Gastrocnemius medialis (tissue), 4 donors: ENCODE measurements around the gene NAPSA. TPM values are rescaled to one million over a fixed set of nuclear protein-coding genes. Genes with fewer than 3 reads are reported as not detected.
A peak's percentile ranks its signal among the peaks of the same experiment; 100 is the strongest.
"Not testable (repeated sequence)": the region's sequence is repeated elsewhere in the genome, so short reads cannot be mapped to it uniquely, and the experiment has no call there.

ENCODE experiments used
- ATAC-seq, 2 donors: fragments of 150-250 bp; one replicate each; pipeline ENCODE4 v1.9.1; 2016
- DNase-seq, 2 donors: peaks; one replicate each; pipeline ENCODE4 v3.0.0-alpha.2; 2019
- H3K27ac ChIP-seq, 4 donors: fragments of 200-600 bp; sonication (generic); 1 replicate in 1 of 4; 2 replicates in 3 of 4; pipeline ENCODE4 v1.5.1; 2016 to 2018; ENCODE audit warnings: mild to moderate bottlenecking in 2 of 4, moderate library complexity in 1 of 4
- H3K27me3 ChIP-seq, 3 donors: fragments of 200-600 bp; sonication (generic) in 2 of 3; 1 replicate in 1 of 3; 2 replicates in 2 of 3; pipeline versions ENCODE4 v1.5.1 to v1.6.0; 2016 to 2019; ENCODE audit warnings: mild to moderate bottlenecking in 1 of 3, moderate library complexity in 1 of 3
- H3K36me3 ChIP-seq, 2 donors: fragments of 200-600 bp; sonication (generic) in 1 of 2; one replicate each; pipeline ENCODE4 v1.5.1; 2017 to 2018
- H3K4me1 ChIP-seq, 2 donors: fragments of 200-600 bp; sonication (generic) in 1 of 2; one replicate each; pipeline ENCODE4 v1.5.1; 2016 to 2017; ENCODE audit warnings: mild to moderate bottlenecking in 2 of 2
- H3K4me3 ChIP-seq, 4 donors: fragments of 200-600 bp; sonication (generic) in 3 of 4; 1 replicate in 1 of 4; 2 replicates in 3 of 4; pipeline ENCODE4 v1.5.1; 2016 to 2019; ENCODE audit warnings: mild to moderate bottlenecking in 2 of 4
- H3K9me3 ChIP-seq, 3 donors: fragments of 200-600 bp; sonication (generic) in 2 of 3; 1 replicate in 1 of 3; 2 replicates in 2 of 3; pipeline ENCODE4 v1.5.1; 2016 to 2019
- CTCF ChIP-seq, 5 experiments: fragments of 450-650 bp in 3 of 5; fragments of 200-600 bp in 2 of 5; sonication (generic) in 2 of 5; IDR thresholded peaks in 4 of 5; conservative IDR thresholded peaks in 1 of 5; 1 replicate in 4 of 5; 2 replicates in 1 of 5; pipeline ENCODE4 v1.5.1; 2016 to 2019; ENCODE audit warnings: antibody characterized with exemption in 5 of 5, mild to moderate bottlenecking in 3 of 5, moderate library complexity in 3 of 5
- POLR2A ChIP-seq, 2 donors: fragments of 450-650 bp; IDR thresholded peaks; one replicate each; pipeline ENCODE4 v1.6.1; 2017; ENCODE audit warnings: antibody characterized with exemption in 2 of 2, mild to moderate bottlenecking in 2 of 2, moderate library complexity in 2 of 2
- in situ Hi-C, 4 donors: fragments of 200-750 bp; cut with MboI; loops; one replicate each; pipeline versions ENCODE4 v1.15.0 to v1.8.0; 2017; ENCODE audit warnings: low sequenced_read_pairs in 4 of 4
- intact Hi-C: fragments of 100-400 bp; cut with DNase I; formaldehyde crosslinking; loops from one replicate; pipeline ENCODE4 v1.15.1; 2023; ENCODE audit warnings: low total_unique reads
- total RNA-seq, 4 donors: library from RNA; depleted of rRNA; stranded (reverse); fragments of >200 nt; gene quantifications; one replicate each; pipeline versions ENCODE4 v1.1.0 to v1.2.3, GENCODE V29; 2016

The NAPSA gene
- total RNA-seq, 4 donors from 2014 or later = 0.09 TPM; not detected in 3

GRCh38 chr19:50330365-50331078 lies 34.9 kb downstream of the NAPSA start:
- H3K27me3 ChIP-seq = peaks cover 18 to 29% (median 23%) of the 10 kb centered on the region in 3 donors
- in situ Hi-C loops = no loop called here
- H3K4me3 ChIP-seq = peak overlapping the region; percentile 50 to 61 (median 54)
- H3K4me1 ChIP-seq = peaks cover 38 to 45% of the 10 kb centered on the region in 2 donors
- intact Hi-C loops = loop anchor here (5.0 kb wide), 1 partner anchor 52 kb away; the partner anchor contains the start of gene POLD1
- ATAC-seq = peak; percentile 16 to 24
- H3K9me3 ChIP-seq = no peaks in the 10 kb centered on the region
- H3K27ac ChIP-seq = peak overlapping the region; percentile 79 to 94 (median 90)
- peak; percentile 67 to 78 for DNase-seq
- TF ChIP-seq CTCF (IDR thresholded peaks at IDR 0.05 in 4 of 5, conservative IDR thresholded peaks at IDR 0.05 in 1 of 5) (no peak), POLR2A (IDR thresholded peaks at IDR 0.05) (no peak)
- no peaks in the 10 kb centered on the region for H3K36me3 ChIP-seq

- ATAC-seq, H3K9me3 ChIP-seq, DNase-seq, in situ Hi-C loops, H3K36me3 ChIP-seq: not testable (repeated sequence)
- intact Hi-C loops = loop anchor here (1.0 to 5.0 kb wide), 2 partner anchors 52 to 305 kb away; partner anchors contain the start of genes POLD1 and VRK3
- Histone ChIP-seq H3K27me3 (peaks cover 18 to 29% (median 23%) of the 10 kb centered on the region in 3 donors), H3K4me3 (peak overlapping the region; percentile 50 to 61 (median 54)), H3K4me1 (peaks cover 38 to 45% of the 10 kb centered on the region in 2 donors), H3K27ac (peak overlapping the region; percentile 79 to 94 (median 90))
Observed at GRCh38 chr19:50329926-50330294, 35.5 kb downstream of the NAPSA start.

GRCh38 chr19:50329146-50329925 lies 36.1 kb downstream of the NAPSA start, which contains the start of gene KCNC3:
KCNC3 (minus strand) TSS chr19:50329377; CDS start chr19:50329082, 295 bp downstream.
- Histone ChIP-seq H3K4me3 (peak within 1 kb of the TSS; percentile 52 to 61 (median 55)), H3K27me3 (peaks cover 18 to 29% (median 23%) of the 10 kb centered on the region in 3 donors), H3K9me3 (no peaks in the 10 kb centered on the region), H3K4me1 (peaks cover 38 to 45% of the 10 kb centered on the region in 2 donors), H3K36me3 (no peaks in the 10 kb centered on the region), H3K27ac (peak within 1 kb of the TSS; percentile 79 to 94 (median 90))
- TF ChIP-seq POLR2A (IDR thresholded peaks at IDR 0.05) = peak; percentile 86
- no peak for TF ChIP-seq CTCF (IDR thresholded peaks at IDR 0.05 in 4 of 5, conservative IDR thresholded peaks at IDR 0.05 in 1 of 5)
- in situ Hi-C loops (no loop called here), intact Hi-C loops (loop anchor here (1.0 kb wide), 1 partner anchor 304 kb away; the partner anchor contains the start of gene VRK3)
- ATAC-seq (peak; percentile 77 to 78), DNase-seq (peak; percentile 100)

GRCh38 chr19:50328873-50329145 lies 36.6 kb downstream of the NAPSA start:
- intact Hi-C loops = loop anchor here (1.0 kb wide), 1 partner anchor 304 kb away; the partner anchor contains the start of gene VRK3
- peaks cover 34 to 45% of the 10 kb centered on the region in 2 donors for H3K4me1 ChIP-seq
- in situ Hi-C loops = no loop called here

More at GRCh38 chr19:50328873-50329145, 36.6 kb downstream of the NAPSA start:
- Histone ChIP-seq H3K27ac (no peak overlapping the region), H3K4me3 (peak overlapping the region in 1 of 4 donors; percentile 48), H3K36me3 (no peaks in the 10 kb centered on the region), H3K27me3 (peaks cover 18 to 29% (median 23%) of the 10 kb centered on the region in 3 donors), H3K9me3 (no peaks in the 10 kb centered on the region)
- ATAC-seq (no peak), DNase-seq (no peak)
- no peak for TF ChIP-seq POLR2A (IDR thresholded peaks at IDR 0.05)
- TF ChIP-seq CTCF (IDR thresholded peaks at IDR 0.05 in 4 of 5, conservative IDR thresholded peaks at IDR 0.05 in 1 of 5) = peak in 2 of 5 experiments; percentile 18 to 33
